Motor neuron (in vitro differentiated cells): ENCODE results near the gene NAXD. TPM values are rescaled to one million over a fixed set of nuclear protein-coding genes. Genes with fewer than 3 reads are reported as not detected.

Experiments
- ATAC-seq, 8 experiments: fragments of 200-7000 bp; cut with Tn5 transposase; replicated peaks in 6 of 8; 2 replicates each; pipeline ENCODE4 v1.8.0; 2021; ENCODE audit warnings: mild to moderate bottlenecking in 8 of 8, moderate library complexity in 8 of 8
- H3K27ac ChIP-seq, 2 donors: fragments of 250-450 bp; sonication (Bioruptor Pico); 2 replicates each; pipeline ENCODE4 v1.9.0; 2021; ENCODE audit warnings: antibody characterized with exemption in 2 of 2, mild to moderate bottlenecking in 2 of 2, moderate library complexity in 1 of 2
- H3K4me1 ChIP-seq, 2 donors: fragments of 250-450 bp; sonication (Bioruptor Pico); replicated peaks in 1 of 2; 2 replicates each; pipeline ENCODE4 v1.6.1; 2021; ENCODE audit warnings: antibody characterized with exemption in 2 of 2, mild to moderate bottlenecking in 2 of 2, moderate library complexity in 1 of 2
- H3K4me3 ChIP-seq, 5 donors: fragments of 250-450 bp; sonication (Bioruptor Pico); 2 replicates each; pipeline ENCODE4 v1.9.0; 2021; ENCODE audit warnings: antibody characterized with exemption in 5 of 5, mild to moderate bottlenecking in 5 of 5, moderate library complexity in 4 of 5
- WGBS, 10 experiments: fragments of 450-650 bp; shearing (Covaris generic); methylation state at CpG; one replicate each; pipeline ENCODE4 v1.0.0; 2022; 5-methylcytosine and 5-hydroxymethylcytosine counted together
- in situ Hi-C, 9 experiments: fragments of 400-800 bp; cut with MboI; loops; one replicate each; pipeline ENCODE4 v1.15.0; 2021; ENCODE audit warnings: low sequenced_read_pairs in 9 of 9, low pct_unique_long_range_greater_than_20kb in 2 of 9; ENCODE audit not compliant: unreplicated experiment in 9 of 9
- total RNA-seq, 8 experiments: library from RNA; unstranded; fragments of 300-600 nt; gene quantifications; 2 replicates each; pipeline versions ENCODE4 v1.2.3 to v1.2.4, GENCODE V29; 2022

The NAXD gene
- total RNA-seq, 8 experiments from 2014 or later = 19.9 to 39.4 (median 29.0) TPM

GRCh38 chr13:110580800-110581199 lies 34.5 kb upstream of the NAXD start:
- Histone ChIP-seq H3K4me3 (no peak overlapping the region), H3K4me1 (no peaks in the 10 kb centered on the region), H3K27ac (no peak overlapping the region)
- ATAC-seq = no peak
- 25 to 100% (median 85%) methylated on average over 2 of the region's 2 CpGs; no CpG with 5 or more reads in 1 of the 10 experiments for WGBS, 10 experiments
- in situ Hi-C loops = loop anchor here in 1 of 9 experiments (25.0 kb wide), 1 partner anchor 232 kb away; no protein-coding TSS in a partner anchor

GRCh38 chr13:110581506-110582185 lies 33.7 kb upstream of the NAXD start:
- ATAC-seq = no peak

GRCh38 chr13:110582421-110582954 lies 32.9 kb upstream of the NAXD start:
- no peak overlapping the region for H3K27ac ChIP-seq
- in situ Hi-C loops = loop anchor here in 1 of 9 experiments (25.0 kb wide), 1 partner anchor 230 kb away; no protein-coding TSS in a partner anchor
- H3K4me3 ChIP-seq = no peak overlapping the region
- ATAC-seq = no peak
- H3K4me1 ChIP-seq = no peaks in the 10 kb centered on the region
- WGBS, 10 experiments = 20 to 100% (median 63%) methylated on average over 1 to 5 of the region's 13 CpGs; no CpG with 5 or more reads in 2 of the 10 experiments

More at GRCh38 chr13:110581506-110582185, 33.7 kb upstream of the NAXD start:
- H3K4me3 ChIP-seq = no peak overlapping the region
- no peaks in the 10 kb centered on the region for H3K4me1 ChIP-seq
- in situ Hi-C loops = loop anchor here in 1 of 9 experiments (25.0 kb wide), 1 partner anchor 231 kb away; no protein-coding TSS in a partner anchor
- WGBS, 10 experiments = 0 to 100% (median 90%) methylated on average over 1 to 11 of the region's 14 CpGs; no CpG with 5 or more reads in 1 of the 10 experiments
- no peak overlapping the region for H3K27ac ChIP-seq

GRCh38 chr13:110583178-110583865 lies 32.0 kb upstream of the NAXD start:
- in situ Hi-C loops = loop anchor here in 1 of 9 experiments (25.0 kb wide), 1 partner anchor 229 kb away; no protein-coding TSS in a partner anchor
- no peaks in the 10 kb centered on the region for H3K4me1 ChIP-seq
- no peak overlapping the region for H3K4me3 ChIP-seq
- WGBS, 10 experiments = 0 to 92% (median 78%) methylated on average over 1 to 5 of the region's 13 CpGs
- no peak overlapping the region for H3K27ac ChIP-seq
- no peak for ATAC-seq

- in situ Hi-C loops = loop anchor here in 1 of 9 experiments (25.0 kb wide), 1 partner anchor 222 kb away; no protein-coding TSS in a partner anchor
- no peak overlapping the region for H3K27ac ChIP-seq
- peak in 2 of 8 experiments; percentile 31 to 50 for ATAC-seq
- WGBS, 10 experiments = 11 to 100% (median 71%) methylated on average over 1 to 3 of the region's 3 CpGs
- H3K4me3 ChIP-seq = no peak overlapping the region
- no peaks in the 10 kb centered on the region for H3K4me1 ChIP-seq
Measured at GRCh38 chr13:110589793-110590390, 25.5 kb upstream of the NAXD start.

- 40 to 89% (median 83%) methylated on average over 1 to 3 of the region's 6 CpGs; no CpG with 5 or more reads in 4 of the 10 experiments for WGBS, 10 experiments
- Histone ChIP-seq H3K4me1 (no peaks in the 10 kb centered on the region), H3K4me3 (no peak overlapping the region), H3K27ac (no peak overlapping the region)
- in situ Hi-C loops = loop anchor here in 1 of 9 experiments (25.0 kb wide), 1 partner anchor 222 kb away; no protein-coding TSS in a partner anchor
- no peak for ATAC-seq
Measured at GRCh38 chr13:110590577-110590976, 24.8 kb upstream of the NAXD start.

GRCh38 chr13:110592665-110593064 lies 22.7 kb upstream of the NAXD start:
- in situ Hi-C loops = loop anchor here in 1 of 9 experiments (25.0 kb wide), 1 partner anchor 220 kb away; no protein-coding TSS in a partner anchor

GRCh38 chr13:110593430-110594130 lies 21.8 kb upstream of the NAXD start:
- in situ Hi-C loops = loop anchor here in 1 of 9 experiments (25.0 kb wide), 1 partner anchor 219 kb away; no protein-coding TSS in a partner anchor
- 16 to 81% (median 64%) methylated on average over 3 to 6 of the region's 6 CpGs for WGBS, 10 experiments
- ATAC-seq = peak; percentile 41 to 92 (median 62)
- H3K4me1 ChIP-seq = peaks cover 0 to 4% of the 10 kb centered on the region in 2 donors
- H3K4me3 ChIP-seq = no peak overlapping the region
- H3K27ac ChIP-seq = no peak overlapping the region

More at GRCh38 chr13:110592665-110593064, 22.7 kb upstream of the NAXD start:
- WGBS, 10 experiments = 0 to 83% (median 73%) methylated on average over 1 to 2 of the region's 2 CpGs; no CpG with 5 or more reads in 3 of the 10 experiments
- ATAC-seq = peak in 1 of 8 experiments; percentile 66
- Histone ChIP-seq H3K27ac (no peak overlapping the region), H3K4me3 (no peak overlapping the region), H3K4me1 (peaks cover 0 to 4% of the 10 kb centered on the region in 2 donors)

- no peak overlapping the region for H3K4me3 ChIP-seq
- peaks cover 0 to 4% of the 10 kb centered on the region in 2 donors for H3K4me1 ChIP-seq
- in situ Hi-C loops = loop anchor here in 1 of 9 experiments (25.0 kb wide), 1 partner anchor 215 kb away; no protein-coding TSS in a partner anchor
- 64 to 100% (median 80%) methylated on average over 1 to 14 of the region's 16 CpGs for WGBS, 10 experiments
- no peak for ATAC-seq
- no peak overlapping the region for H3K27ac ChIP-seq
Measured at GRCh38 chr13:110597041-110597689, 18.2 kb upstream of the NAXD start.

- Histone ChIP-seq H3K27ac (no peak overlapping the region), H3K4me3 (no peak overlapping the region), H3K4me1 (peaks cover 0 to 4% of the 10 kb centered on the region in 2 donors)
- ATAC-seq = peak in 1 of 8 experiments; percentile 87
- 50 to 100% (median 83%) methylated on average over 1 to 6 of the region's 10 CpGs; no CpG with 5 or more reads in 3 of the 10 experiments for WGBS, 10 experiments
- in situ Hi-C loops = no loop called here
Measured at GRCh38 chr13:110600261-110600819, 15.0 kb upstream of the NAXD start.

- H3K4me3 ChIP-seq = no peak overlapping the region
- no peak overlapping the region for H3K27ac ChIP-seq
- no peak for ATAC-seq
- WGBS, 10 experiments = 70 to 100% (median 92%) methylated on average over 1 to 4 of the region's 4 CpGs; no CpG with 5 or more reads in 1 of the 10 experiments
- in situ Hi-C loops = no loop called here
- H3K4me1 ChIP-seq = peaks cover 0 to 4% of the 10 kb centered on the region in 2 donors
Measured at GRCh38 chr13:110600980-110601379, 14.4 kb upstream of the NAXD start.
